Measurements from ENCODE around the gene OVCA2.

GRCh38 chr17:2059547-2060384 is 17.9 kb downstream of the OVCA2 start:
- TF ChIP-seq CTCF (IDR thresholded peaks at IDR 0.05 in 4 of 5, conservative IDR thresholded peaks at IDR 0.05 in 1 of 5) (no peak), POLR2A (IDR thresholded peaks at IDR 0.05) (no peak)
